PC-3 (cell line): ENCODE measurements around the gene SIPA1L2. TPM values are rescaled to one million over a fixed set of nuclear protein-coding genes. Genes with fewer than 3 reads are reported as not detected.

Experiments
- ATAC-seq: fragments of 200-7000 bp; cut with Tn5 transposase; 2 replicates; pipeline ENCODE4 v1.9.1; 2020; ENCODE audit warnings: mild to moderate bottlenecking, moderate library complexity
- BruUV-seq: library from RNA; stranded (reverse); fragments of 400-500 nt; replicated peaks from 2 replicates; lab custom pipeline; 2021; lab: Mats Ljungman, UMichigan
- CTCF ChIA-PET: fragments of 300-600 bp; sonication (Branson Sonifier 250); formaldehyde crosslinking; loops from one replicate; lab custom pipeline; 2022; ENCODE audit warnings: antibody characterized with exemption; lab: Charles Lee
- POLR2A ChIA-PET: fragments of 300-600 bp; sonication (Branson Sonifier 250); formaldehyde crosslinking; loops from one replicate; lab custom pipeline; 2022; ENCODE audit warnings: antibody characterized with exemption; ENCODE audit not compliant: unreplicated experiment; lab: Charles Lee
- DNase-seq: peaks from one replicate; pipeline ENCODE4 v3.0.0-alpha.2; 2015
- H2AFZ ChIP-seq: fragments of 300-600 bp; sonication (generic); 2 replicates; pipeline ENCODE4 v1.6.0; 2016; ENCODE audit warnings: antibody characterized with exemption, low read length
- H3F3A ChIP-seq: fragments of 300-600 bp; sonication (generic); one replicate; pipeline ENCODE4 v1.6.0; 2017; ENCODE audit warnings: antibody characterized with exemption, low read length, control low read depth, mild to moderate bottlenecking; ENCODE audit not compliant: unreplicated experiment
- H3K27ac ChIP-seq: fragments of 300-600 bp; sonication (generic); 2 replicates; pipeline ENCODE4 v1.5.1; 2016; ENCODE audit warnings: mild to moderate bottlenecking, low read length
- H3K27me3 ChIP-seq: fragments of 300-600 bp; sonication (generic); 2 replicates; pipeline ENCODE4 v1.6.1; 2016; ENCODE audit warnings: low read length, mixed read lengths
- H3K36me3 ChIP-seq: fragments of 300-600 bp; sonication (generic); 2 replicates; pipeline ENCODE4 v1.6.1; 2016; ENCODE audit warnings: low read depth, mixed run types, low read length, mixed read lengths
- H3K4me1 ChIP-seq: fragments of 300-600 bp; sonication (generic); 2 replicates; pipeline ENCODE4 v1.5.1; 2016; ENCODE audit warnings: low read length; ENCODE audit not compliant: insufficient read depth
- H3K4me2 ChIP-seq: fragments of 300-600 bp; sonication (generic); 2 replicates; pipeline ENCODE4 v1.6.0; 2016; ENCODE audit warnings: low read length
- H3K4me3 ChIP-seq: fragments of 300-600 bp; sonication (generic); 2 replicates; pipeline ENCODE4 v1.5.1; 2016; ENCODE audit warnings: mild to moderate bottlenecking, low read length, mixed read lengths
- H3K79me2 ChIP-seq: fragments of 300-600 bp; sonication (generic); 2 replicates; pipeline ENCODE4 v1.6.1; 2017; ENCODE audit warnings: low read length, mixed read lengths
- H3K9ac ChIP-seq: fragments of 300-600 bp; sonication (generic); 2 replicates; pipeline ENCODE4 v1.6.0; 2016; ENCODE audit warnings: mild to moderate bottlenecking, low read length
- H3K9me2 ChIP-seq: fragments of 300-600 bp; sonication (generic); replicated peaks from 2 replicates; pipeline ENCODE4 v1.6.1; 2016; ENCODE audit warnings: mixed run types, low read length, mixed read lengths
- H3K9me3 ChIP-seq: fragments of 300-600 bp; sonication (generic); 2 replicates; pipeline ENCODE4 v1.6.1; 2016; ENCODE audit warnings: low read length, mixed read lengths
- H4K20me1 ChIP-seq: fragments of 300-600 bp; sonication (generic); 2 replicates; pipeline ENCODE4 v1.6.1; 2016; ENCODE audit warnings: low read length, mixed read lengths
- EZH2 ChIP-seq: fragments of 300-600 bp; sonication (generic); IDR thresholded peaks from one replicate; pipeline ENCODE4 v1.6.1; 2017; ENCODE audit warnings: antibody characterized with exemption, mild to moderate bottlenecking, low read length; ENCODE audit not compliant: unreplicated experiment
- EZH2phosphoT487 ChIP-seq: fragments of 300-600 bp; sonication (generic); IDR thresholded peaks from 2 replicates; pipeline ENCODE4 v1.6.1; 2018; ENCODE audit warnings: mild to moderate bottlenecking, antibody characterized with exemption, low read length, borderline replicate concordance
- intact Hi-C: fragments of 100-400 bp; cut with micrococcal nuclease; formaldehyde crosslinking; loops from 2 replicates; pipeline ENCODE4 v1.9.0; 2023
- total RNA-seq: library from RNA; depleted of rRNA; stranded (reverse); fragments of >200 nt; gene quantifications from 2 replicates; pipeline ENCODE4 v1.2.3, GENCODE V29; 2014
- TF ChIP-seq, protein P1 (sequence below): fragments of 300-600 bp; sonication (generic); conservative IDR thresholded peaks from 2 replicates; pipeline ENCODE4 v1.5.1; 2017; ENCODE audit warnings: antibody characterized with exemption, low read depth, mild to moderate bottlenecking, low read length

SIPA1L2 gene
- total RNA-seq, 1 experiment from 2014 or later, result 9.8 TPM

DNA sequence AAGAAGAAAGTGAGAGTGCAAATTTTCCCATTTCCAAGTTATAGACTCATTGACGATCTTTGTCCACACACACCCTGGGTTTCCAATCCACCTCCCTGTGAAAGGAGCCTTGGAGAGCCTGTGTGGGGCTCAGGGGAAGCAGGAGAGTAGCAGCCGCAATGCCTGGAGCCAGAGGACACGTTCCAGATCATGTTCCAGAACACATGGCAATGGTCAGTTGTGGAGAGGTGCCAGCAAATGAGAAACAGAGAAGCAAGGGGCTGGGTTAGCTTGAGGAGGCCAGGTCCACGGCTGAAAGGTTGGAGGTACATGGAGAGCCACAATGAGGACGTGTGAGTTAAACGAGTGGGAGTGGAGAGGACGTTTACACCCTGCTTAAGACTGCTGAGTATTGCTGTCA, 33.0 kb upstream of the SIPA1L2 start:
- no peak overlapping the region for H3K4me2 ChIP-seq
- peaks cover 21% of the 10 kb centered on the region for H3K4me1 ChIP-seq
- H3K27me3 ChIP-seq, result no peaks in the 10 kb centered on the region
- no peaks in the 10 kb centered on the region for H3K9me2 ChIP-seq
- H3K9ac ChIP-seq, result no peak overlapping the region
- no peak overlapping the region for H2AFZ ChIP-seq
- H3K79me2 ChIP-seq, result no peaks in the 10 kb centered on the region
- no peaks in the 10 kb centered on the region for H4K20me1 ChIP-seq
- peaks cover 4% of the 10 kb centered on the region for H3F3A ChIP-seq
- no peak for ATAC-seq
- no peak overlapping the region for H3K4me3 ChIP-seq
- no peak overlapping the region for H3K27ac ChIP-seq
- intact Hi-C loops, result loop anchor here (10.0 kb wide), 1 partner anchor 102 kb away; no protein-coding TSS in a partner anchor
- DNase-seq, result no peak
- ChIA-PET POLR2A (no interaction called here), CTCF (no interaction called here)
- H3K9me3 ChIP-seq, result no peaks in the 10 kb centered on the region
- BruUV-seq, result no TSS peak
- TF ChIP-seq EZH2phosphoT487 (no peak), EZH2 (no peak)
- TF ChIP-seq, protein P1, sequence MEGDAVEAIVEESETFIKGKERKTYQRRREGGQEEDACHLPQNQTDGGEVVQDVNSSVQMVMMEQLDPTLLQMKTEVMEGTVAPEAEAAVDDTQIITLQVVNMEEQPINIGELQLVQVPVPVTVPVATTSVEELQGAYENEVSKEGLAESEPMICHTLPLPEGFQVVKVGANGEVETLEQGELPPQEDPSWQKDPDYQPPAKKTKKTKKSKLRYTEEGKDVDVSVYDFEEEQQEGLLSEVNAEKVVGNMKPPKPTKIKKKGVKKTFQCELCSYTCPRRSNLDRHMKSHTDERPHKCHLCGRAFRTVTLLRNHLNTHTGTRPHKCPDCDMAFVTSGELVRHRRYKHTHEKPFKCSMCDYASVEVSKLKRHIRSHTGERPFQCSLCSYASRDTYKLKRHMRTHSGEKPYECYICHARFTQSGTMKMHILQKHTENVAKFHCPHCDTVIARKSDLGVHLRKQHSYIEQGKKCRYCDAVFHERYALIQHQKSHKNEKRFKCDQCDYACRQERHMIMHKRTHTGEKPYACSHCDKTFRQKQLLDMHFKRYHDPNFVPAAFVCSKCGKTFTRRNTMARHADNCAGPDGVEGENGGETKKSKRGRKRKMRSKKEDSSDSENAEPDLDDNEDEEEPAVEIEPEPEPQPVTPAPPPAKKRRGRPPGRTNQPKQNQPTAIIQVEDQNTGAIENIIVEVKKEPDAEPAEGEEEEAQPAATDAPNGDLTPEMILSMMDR, result no peak
- H3K36me3 ChIP-seq, result no peaks in the 10 kb centered on the region

DNA sequence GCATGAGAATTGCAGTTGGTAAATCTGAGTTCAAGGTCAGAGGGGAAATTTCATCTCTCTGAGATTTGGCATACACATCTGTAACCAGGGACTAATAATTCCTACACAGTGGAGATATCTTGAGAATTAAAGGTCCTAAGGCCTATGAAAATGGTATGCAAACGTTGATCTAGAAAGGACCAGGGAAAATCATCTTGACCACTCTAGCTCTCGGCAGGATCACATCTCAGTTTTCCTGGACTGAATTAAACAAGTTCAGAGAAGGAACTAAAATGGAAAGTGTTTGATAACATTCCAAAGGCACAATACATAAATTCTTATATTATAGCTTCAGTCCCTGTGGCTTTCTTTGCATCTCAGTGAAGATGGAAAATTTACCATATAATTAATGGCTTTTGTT, 28.5 kb upstream of the SIPA1L2 start:
- TF ChIP-seq EZH2 (no peak), EZH2phosphoT487 (no peak)
- TF ChIP-seq, protein P1, result no peak
- Histone ChIP-seq H3K27me3 (no peaks in the 10 kb centered on the region), H3K9ac (no peak overlapping the region), H3K9me2 (no peaks in the 10 kb centered on the region), H3K4me2 (no peak overlapping the region), H3K9me3 (no peaks in the 10 kb centered on the region), H3K4me3 (no peak overlapping the region), H3K36me3 (no peaks in the 10 kb centered on the region), H3F3A (no peaks in the 10 kb centered on the region), H4K20me1 (no peaks in the 10 kb centered on the region), H2AFZ (no peak overlapping the region), H3K79me2 (no peaks in the 10 kb centered on the region), H3K4me1 (peaks cover 15% of the 10 kb centered on the region), H3K27ac (no peak overlapping the region)
- no TSS peak for BruUV-seq
- intact Hi-C loops, result no loop called here
- ChIA-PET CTCF (no interaction called here), POLR2A (no interaction called here)
- DNase-seq, result no peak
- ATAC-seq, result no peak

DNA sequence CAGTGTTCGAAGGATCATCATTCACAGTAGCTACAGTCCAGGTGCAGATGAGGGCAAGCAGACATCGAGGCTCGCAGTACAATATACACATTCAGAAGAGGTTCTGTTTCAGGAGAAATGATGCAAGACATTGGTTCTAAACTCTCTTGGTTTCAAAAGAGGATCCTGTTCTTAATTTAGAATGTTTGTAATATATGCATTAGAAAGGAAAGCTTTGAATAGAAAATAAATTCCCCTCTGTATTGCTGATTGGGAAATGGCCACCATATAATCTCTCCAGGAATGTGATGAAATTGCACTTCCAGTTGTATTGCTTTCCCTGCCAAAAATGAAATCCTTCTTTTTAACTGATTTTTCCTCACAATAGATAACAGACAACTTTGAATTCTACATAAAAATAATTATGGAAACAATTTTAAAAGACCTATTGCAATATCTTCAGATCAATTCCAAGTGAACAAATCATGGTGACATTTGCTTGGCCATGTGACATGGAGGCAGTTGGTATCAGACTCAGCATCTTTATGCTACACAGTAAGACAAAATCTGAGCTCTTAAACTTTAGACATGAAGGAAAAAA, 27.6 kb upstream of the SIPA1L2 start:
- H3K27ac ChIP-seq, result no peak overlapping the region
- H3K4me2 ChIP-seq, result no peak overlapping the region
- H4K20me1 ChIP-seq, result no peaks in the 10 kb centered on the region
- H3K27me3 ChIP-seq, result no peaks in the 10 kb centered on the region
- H3K4me3 ChIP-seq, result no peak overlapping the region
- TF ChIP-seq, protein P1, result no peak
- no peak for TF ChIP-seq EZH2
- H3K9ac ChIP-seq, result no peak overlapping the region
- no TSS peak for BruUV-seq
- intact Hi-C loops, result no loop called here
- H3F3A ChIP-seq, result no peaks in the 10 kb centered on the region
- DNase-seq, result no peak
- no peaks in the 10 kb centered on the region for H3K9me3 ChIP-seq
- ATAC-seq, result no peak
- peaks cover 15% of the 10 kb centered on the region for H3K4me1 ChIP-seq
- CTCF ChIA-PET, result no interaction called here
- H3K79me2 ChIP-seq, result no peaks in the 10 kb centered on the region
- POLR2A ChIA-PET, result no interaction called here
- no peaks in the 10 kb centered on the region for H3K9me2 ChIP-seq
- H3K36me3 ChIP-seq, result no peaks in the 10 kb centered on the region
- no peak overlapping the region for H2AFZ ChIP-seq
